NCI-H2107 treated with DMSO at 0.1 percent for 48 hours (cell line): Measurements from ENCODE around the gene NXF2.
"Not testable (repeated sequence)": the region's sequence is repeated elsewhere in the genome, so short reads cannot be mapped to it uniquely, and the experiment has no call there.

Experiments
- DNase-seq: peaks from one replicate; lab custom pipeline; 2025; ENCODE audit not compliant: unreplicated experiment; lab: John Stamatoyannopoulos, UW

NXF2 gene

GRCh38 chrX:102246893-102247292 is at the start of gene NXF2:
NXF2 (plus strand) TSS chrX:102247167; CDS start chrX:102307079, 59,912 bp downstream.
- not testable (repeated sequence) for DNase-seq

- not testable (repeated sequence) for DNase-seq
Measured at GRCh38 chrX:102207940-102208339, 39.0 kb upstream of the NXF2 start.

- not testable (repeated sequence) for DNase-seq
Measured at GRCh38 chrX:102214986-102215385, 32.0 kb upstream of the NXF2 start, which contains the start of gene TCP11X1. TCP11X1 (plus strand) TSS chrX:102215301.

- DNase-seq, result not testable (repeated sequence)
Measured at GRCh38 chrX:102216497-102216896, 30.5 kb upstream of the NXF2 start.

GRCh38 chrX:102235678-102236077 is 11.3 kb upstream of the NXF2 start:
- DNase-seq, result not testable (repeated sequence)

GRCh38 chrX:102240265-102240664 is 6.7 kb upstream of the NXF2 start:
- not testable (repeated sequence) for DNase-seq

GRCh38 chrX:102272231-102272630 is 25.3 kb downstream of the NXF2 start:
- DNase-seq, result not testable (repeated sequence)

GRCh38 chrX:102338162-102338561 is 91.2 kb downstream of the NXF2 start:
- no peak for DNase-seq

- DNase-seq, result no peak
Measured at GRCh38 chrX:102339312-102340298, 92.6 kb downstream of the NXF2 start.

GRCh38 chrX:102341867-102342266 is 94.9 kb downstream of the NXF2 start:
- DNase-seq, result no peak

GRCh38 chrX:102345916-102346315 is 98.9 kb downstream of the NXF2 start:
- no peak for DNase-seq
